DMS79 (cell line): ENCODE results near the gene CCDC196.
"Not testable (repeated sequence)": the region's sequence is repeated elsewhere in the genome, so short reads cannot be mapped to it uniquely, and the experiment has no call there.

Experiments used
- DNase-seq: peaks from one replicate; lab custom pipeline; 2025; lab: John Stamatoyannopoulos, UW

Gene CCDC196

DNA sequence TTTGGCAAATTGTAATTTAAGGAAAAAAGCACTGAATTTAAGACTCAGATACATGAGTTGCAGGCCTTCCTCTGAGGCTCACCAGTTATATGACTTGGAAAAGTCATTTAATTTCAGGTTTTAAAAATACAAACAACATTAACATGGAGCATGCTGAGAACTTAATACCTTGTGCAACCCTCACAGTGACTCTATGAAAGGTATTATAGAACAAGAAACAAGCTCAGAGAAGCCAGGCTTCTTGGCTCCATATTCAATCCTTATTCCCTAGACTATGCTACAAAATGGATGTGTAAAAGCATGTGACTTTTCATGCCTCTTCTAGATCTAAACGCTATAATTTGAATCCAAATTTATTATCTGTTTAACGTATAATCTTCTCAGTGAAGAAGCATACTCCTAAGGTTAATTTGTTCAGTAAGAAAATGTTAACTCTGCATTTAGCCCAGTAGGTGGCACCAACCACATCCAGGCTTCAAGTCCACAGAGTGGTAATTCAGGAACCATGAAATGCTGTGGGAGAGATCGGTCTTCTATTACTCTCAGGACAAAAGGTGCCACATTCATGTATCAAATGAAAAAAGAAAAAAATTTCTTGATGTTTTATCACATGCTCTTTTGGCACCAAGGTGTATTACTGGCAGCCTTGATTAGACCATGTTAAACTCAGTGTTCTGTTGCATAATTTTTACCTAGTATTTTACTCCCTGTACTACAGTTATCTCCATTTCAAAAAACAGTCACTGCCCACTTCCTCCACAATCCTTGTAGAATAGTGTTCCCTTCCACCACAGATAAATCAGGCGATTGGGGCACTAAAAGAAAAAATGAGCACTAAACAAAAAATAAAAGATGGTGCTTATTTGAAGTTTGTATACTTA lies 9.3 kb downstream of the CCDC196 start:
- DNase-seq = peak; percentile 48

DNA sequence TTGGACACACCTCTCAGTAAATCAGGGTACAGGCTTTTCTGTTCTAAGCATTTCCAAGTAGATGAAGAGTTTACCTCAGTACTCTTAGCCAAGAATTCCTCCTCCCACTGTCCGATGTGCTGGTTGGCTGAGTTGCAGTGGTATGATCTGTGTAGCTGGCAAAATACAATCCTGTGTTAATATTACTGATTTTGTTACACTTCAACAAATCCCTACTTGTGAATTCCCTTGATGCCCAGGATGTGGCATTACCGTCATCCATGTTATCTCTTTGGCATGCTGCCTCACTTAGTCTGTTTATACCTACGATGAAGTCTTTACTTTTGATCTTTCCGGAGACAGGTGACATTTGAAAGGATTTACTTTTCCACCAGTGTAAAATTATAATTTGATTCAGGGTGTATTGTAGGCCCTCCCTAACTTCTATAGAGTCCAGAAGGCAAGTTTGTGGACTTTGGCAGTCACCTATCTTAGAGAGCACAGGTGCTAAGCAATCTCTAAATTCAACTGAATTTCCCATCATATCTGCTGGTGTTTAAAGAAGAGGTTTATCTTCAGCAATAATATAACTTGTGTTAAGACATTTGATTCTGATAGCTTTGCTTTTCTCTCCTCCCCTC lies 10.1 kb downstream of the CCDC196 start:
- no peak for DNase-seq

DNA sequence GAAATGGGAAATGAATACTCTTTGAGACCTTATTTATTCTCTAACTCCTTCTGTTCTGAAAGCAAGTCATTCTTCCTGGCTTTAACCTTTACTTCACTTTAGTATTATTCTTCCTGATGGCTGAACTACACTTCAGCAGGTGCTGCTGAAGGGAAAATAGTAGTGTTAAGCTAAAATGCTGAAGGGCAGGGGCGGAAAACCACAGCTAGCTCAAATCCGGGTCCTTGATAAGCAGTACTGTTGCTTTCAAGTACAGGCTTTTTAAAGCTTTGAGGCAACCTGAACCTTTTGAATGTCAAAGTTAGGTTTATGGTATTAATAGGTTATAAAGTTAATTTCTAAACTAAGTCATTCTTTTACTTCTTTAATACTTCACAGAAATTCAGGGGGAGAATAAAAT lies 10.7 kb downstream of the CCDC196 start:
- DNase-seq = no peak

DNA sequence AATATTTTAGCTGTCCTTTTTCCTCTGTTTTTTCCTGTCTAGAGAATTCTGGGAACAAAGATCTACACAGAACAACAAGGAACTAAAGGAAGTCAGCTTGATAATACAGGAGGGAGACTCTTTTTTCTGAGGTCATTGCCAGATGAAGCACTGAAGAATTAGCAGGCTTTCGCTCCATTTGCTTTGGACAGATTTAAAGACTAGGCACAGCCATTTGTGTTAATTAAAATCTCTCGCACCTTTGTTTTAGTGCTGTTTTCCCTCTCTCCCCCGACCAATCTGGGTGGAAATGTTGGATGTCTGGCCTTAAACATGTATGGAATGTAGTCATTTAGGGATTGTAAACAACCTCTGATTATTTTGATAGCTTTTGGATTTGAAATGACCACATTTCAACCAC lies 12.1 kb downstream of the CCDC196 start:
- no peak for DNase-seq

DNA sequence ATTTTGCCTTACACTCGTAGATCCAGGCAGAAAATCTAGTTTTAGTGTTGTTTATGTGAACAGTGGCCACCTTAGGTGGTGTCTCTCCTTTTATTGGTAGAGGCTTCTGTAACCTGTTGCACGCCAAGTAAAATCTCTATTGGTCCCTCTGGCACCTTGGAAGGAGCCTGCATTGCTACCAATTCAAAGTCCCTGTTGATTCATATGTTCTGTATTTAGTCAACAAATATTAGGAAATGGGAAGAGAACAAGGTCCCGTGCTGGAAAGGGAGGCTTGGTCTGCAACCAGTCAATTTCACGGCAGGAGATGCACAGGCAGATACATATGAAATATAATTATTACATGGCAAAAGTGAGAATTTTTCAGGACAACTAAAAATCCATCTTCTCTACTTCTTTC lies 15.4 kb downstream of the CCDC196 start:
- no peak for DNase-seq

DNA sequence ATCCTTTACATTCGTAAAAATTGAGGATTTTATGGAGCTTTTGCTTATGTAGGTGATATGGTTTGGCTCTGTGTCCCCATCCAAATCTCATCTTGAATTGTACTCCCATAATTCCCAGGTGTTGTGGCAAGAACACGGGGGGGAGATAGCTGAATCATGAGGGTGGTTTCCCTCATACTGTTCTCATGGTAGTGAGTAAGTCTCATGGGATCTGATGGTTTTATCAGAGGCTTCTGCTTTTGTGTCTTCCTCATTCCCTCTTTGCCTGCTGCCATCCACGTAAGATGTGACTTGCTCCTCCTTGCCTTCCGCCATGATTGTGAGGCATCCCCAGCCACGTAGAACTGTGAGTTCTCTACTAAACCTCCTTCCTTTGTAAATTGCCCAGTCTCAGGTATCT lies 16.7 kb downstream of the CCDC196 start:
- DNase-seq = not testable (repeated sequence)

DNA sequence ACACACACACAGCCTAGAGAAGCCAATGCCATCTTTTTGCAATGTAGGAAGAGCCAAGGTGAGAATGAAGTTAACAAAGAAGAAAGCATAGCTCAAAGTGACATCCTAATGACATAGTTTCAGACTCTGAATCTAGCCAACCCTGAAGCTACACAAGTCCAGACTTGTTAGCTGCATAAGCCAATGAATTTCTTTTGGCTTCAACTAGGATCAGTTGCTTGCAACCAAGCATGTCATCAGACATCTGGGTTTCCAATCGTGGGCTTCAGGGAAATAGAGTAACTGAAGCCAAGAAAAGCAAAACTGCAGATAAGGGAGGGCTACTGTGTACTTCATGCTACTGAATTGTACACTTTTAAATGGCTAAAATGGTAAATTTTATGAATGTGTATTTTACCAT lies 17.4 kb downstream of the CCDC196 start:
- DNase-seq = peak; percentile 39

DNA sequence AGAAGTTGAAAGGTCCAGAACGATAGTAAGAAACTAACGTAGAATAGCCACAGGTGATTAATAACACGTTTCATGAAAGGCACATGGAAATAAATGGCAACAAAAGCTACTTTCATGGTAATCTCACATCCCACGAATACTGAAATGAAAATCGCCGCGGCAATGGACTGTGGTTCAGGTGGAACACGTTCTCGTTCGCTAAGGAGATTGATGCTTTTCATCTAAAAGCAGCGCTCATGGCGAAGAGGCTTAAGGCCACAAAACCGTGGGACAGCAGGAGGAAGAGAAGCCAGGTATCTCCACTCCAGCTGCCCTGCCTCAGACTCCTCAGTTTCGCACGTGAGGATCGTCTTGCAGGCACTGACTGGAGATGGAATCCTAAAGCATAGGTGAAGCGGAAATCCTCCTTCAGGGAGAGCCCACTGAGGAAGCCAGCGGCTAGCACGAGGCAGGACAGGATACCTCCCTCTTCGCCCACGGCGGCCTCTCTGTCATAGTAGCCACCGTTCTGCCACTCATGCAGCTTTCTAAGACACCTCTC lies 21.1 kb downstream of the CCDC196 start:
- DNase-seq = peak; percentile 88

DNA sequence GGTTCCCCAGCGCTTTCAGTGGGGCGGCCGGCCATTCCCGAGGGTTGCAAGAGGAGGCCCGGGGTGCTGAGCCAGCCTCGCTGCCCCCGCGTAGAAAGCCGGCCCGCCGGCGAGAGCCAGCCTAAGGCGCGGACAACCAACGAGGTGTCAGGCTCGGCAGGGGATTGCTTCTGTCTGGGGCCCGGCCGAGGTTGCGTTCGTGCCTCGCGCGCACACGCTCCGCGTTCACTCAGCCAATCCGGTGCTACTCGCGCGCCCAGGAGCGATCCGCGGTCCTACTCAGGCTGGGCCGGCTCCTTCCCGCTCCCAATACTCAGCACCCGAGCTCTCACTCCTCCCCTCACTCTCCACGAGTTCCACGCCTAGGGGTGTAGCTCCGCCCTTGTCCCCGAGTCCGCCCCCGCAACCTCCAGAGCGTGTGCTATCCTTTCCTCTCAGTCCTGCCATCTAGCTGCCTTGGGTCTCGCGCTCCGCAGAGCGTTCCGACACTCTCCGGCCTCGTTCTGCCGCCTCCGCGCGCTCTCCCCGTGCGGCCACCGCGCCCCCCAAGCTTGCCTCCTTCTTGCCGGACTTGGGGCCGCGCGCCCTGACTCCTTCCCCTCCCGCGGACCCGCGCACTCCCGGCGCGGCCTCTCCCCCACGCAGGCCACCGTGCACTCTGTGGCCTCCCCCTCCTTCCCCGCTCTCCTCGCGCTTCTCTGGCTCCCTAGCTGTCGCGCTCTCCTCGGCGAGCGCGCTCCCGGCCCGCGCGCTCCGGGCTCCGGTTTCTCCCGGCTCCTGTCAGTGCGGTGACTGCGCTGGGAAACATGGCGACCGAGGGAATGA lies 21.8 kb downstream of the CCDC196 start, which contains the start of gene GPHN:
GPHN (plus strand) TSS at position 426 of the 825 bp plus-strand sequence.
- peak; percentile 97 for DNase-seq

DNA sequence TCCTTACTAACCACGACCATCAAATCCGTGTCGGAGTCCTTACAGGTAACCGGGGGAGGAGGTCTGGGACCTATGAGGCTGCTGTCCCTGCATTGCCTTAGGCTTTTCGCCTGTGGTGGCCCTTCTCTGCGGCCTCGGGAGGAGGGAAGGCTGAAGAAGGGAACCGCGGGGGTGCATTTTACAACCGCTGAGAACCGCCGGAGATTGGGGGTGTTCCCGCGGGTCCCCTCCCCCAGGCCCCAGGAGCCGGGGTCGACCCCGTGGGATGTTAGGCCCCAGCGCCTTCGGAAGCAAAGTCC lies 22.3 kb downstream of the CCDC196 start:
- DNase-seq = no peak

DNA sequence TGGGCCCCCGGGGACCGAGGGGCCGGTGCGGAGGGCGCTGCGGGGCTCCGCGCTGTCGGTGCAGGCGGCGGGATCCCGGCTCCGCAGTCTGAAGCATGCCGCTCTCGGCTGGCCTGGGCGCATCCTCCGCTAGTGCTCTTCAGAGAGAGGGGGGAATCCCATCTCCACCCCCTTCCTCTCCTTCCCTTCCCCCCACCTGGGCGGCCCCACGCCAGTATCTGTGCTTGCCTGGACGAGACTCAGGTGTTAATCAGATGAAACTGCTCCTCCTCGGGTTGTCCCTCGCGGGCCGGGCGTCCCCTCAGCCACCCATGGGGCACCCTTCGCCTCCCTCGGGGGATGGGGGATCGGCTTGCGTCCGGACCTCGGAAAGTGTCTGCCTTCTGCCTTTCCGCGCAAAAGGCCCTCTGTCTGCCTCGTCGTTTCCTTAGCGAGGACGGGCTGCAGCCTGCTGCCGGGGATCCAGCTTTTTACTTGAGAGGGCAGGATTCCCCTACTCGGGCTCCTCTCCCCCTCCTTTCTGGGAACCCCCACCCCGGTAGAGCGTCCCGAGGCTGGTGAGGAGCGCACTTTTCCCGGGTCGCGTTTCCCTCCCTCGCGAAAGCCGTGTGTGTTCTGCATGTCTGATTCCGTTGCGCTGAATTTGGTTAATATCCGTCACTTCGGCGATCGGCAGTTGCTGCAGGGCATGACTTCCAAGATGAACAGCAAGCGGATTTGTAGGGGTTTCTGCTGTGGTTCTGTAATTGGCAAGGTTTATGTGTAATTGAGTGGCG lies 22.9 kb downstream of the CCDC196 start:
- peak; percentile 51 for DNase-seq

DNA sequence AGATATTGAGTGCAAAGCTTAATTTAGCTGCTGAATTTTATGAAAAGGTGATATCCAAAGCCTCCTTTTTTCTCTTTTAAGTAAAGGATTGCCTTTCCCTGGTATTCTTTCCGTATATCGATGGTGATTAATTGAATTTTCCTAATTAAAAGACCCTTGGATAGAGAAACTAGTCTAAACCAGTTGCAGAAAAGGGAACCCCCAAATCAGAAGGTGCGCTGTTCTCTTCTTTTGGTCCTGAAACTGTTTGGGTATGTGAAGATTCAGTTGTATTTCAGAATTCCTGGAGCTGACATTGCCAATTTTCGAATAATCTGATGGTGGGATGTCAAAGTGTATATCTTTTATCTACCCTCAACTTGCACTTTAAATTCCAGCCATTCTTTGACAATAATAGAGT lies 23.7 kb downstream of the CCDC196 start:
- no peak for DNase-seq

DNA sequence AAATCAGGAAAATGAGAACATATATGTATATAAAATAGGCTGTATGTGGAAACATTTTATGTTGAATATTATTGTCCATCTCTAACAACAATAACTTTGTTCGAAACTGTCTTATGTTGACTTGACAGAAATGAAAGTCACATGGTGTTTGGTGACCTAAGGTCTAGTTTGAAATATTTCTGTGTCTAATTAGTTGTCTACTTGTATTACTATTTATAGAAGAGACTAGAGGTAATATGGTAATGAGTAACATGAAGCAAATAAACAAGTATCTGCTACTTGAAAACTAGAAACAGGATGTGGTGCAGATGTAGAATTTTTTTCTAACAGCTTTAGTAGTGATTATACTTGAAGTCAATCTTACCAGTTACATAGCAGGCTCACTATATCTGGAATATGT lies 25.7 kb downstream of the CCDC196 start:
- no peak for DNase-seq

DNA sequence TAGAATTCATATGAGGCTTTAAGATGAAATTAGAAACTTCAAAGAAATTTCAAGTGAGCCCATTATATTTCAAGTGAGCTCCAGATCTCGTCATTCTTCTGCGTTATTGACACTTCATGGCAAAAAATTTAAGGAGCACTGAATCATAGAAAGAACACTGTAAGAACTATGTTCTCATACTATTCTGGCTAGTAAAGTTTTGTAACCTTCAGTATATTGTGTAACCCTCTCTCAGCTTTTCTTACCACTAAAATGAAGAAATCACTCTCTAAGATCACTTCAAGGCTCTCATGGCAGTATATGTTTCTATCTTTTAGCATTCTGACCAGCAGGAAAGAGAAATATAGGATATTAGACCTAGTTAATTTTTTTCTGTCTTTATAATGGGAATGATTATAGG lies 28.0 kb downstream of the CCDC196 start:
- DNase-seq = no peak

DNA sequence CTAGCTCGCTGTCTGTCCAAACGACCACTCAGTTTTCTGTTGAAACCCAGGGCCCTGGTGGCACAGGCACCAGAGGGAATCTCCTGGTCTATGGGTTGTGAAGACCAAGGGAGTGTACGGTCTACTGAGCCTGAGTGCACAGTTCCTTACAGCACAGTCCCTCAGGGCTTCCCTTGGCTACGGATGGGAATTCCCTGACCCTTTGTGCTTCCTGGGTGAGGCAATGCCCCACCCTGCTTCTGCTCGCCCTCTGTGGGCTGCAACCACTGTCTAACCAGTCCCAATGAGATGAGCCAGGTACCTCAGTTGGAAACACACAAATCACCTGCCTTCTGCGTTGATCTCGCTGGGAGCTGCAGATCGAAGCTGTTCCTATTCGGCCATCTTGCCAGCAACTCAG lies 44.4 kb downstream of the CCDC196 start:
- no peak for DNase-seq

DNA sequence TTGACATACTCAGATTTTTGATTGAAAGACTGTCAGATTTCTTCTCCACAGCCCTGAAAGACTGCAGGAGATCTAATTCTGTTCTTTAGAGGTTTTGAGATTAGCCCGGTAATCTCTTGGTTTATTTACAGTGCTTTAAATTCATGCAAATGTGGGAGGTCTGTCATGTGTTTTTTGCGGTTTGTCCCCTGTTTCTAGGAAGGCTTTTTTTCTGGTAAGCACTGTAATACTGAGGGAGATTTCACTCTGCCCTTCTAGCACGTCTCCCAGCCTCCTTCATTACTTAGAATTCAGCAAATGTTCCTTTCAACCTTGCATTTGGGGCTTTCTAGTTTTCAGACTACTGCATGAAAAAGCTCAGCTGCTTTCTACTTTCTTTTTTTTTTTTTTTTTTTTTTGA lies 52.9 kb downstream of the CCDC196 start:
- no peak for DNase-seq

DNA sequence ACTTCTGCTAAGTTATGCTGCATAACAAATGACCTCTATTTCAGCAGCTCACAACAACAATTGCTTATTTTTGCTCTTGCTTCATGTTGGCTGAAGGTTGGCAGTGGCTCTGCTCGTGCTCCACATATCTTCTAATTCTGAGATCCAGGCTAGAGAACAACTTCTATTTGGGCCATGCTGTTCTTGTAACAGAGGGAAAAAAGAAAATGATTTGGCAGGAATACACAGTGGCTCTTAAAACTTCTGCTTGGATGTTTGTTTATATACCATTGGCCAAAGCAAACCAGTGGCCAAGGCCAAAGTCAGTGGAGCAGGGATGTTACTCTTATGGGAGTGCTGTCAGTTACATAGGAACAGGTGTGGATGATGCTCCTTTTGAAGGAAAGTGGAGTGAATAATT lies 53.9 kb downstream of the CCDC196 start:
- DNase-seq = no peak

DNA sequence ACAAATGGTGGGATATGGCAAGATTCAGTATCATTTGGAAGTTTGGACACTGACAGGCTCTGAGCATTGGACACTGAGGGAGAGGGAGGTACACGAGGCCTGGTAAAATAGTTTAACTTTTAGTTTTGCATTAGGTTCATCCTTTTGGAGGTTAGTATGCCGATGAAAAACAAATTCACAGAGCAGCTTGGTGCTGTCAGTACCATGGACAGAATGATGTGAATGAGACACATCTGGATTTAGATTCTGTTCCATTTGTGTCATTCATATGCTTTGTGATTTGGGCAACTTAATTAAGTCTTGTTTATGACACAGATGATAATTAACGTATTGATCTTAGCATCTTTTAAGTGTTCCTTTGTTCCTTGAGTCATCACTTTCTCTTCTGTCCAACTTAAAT lies 55.5 kb downstream of the CCDC196 start:
- DNase-seq = no peak

DNA sequence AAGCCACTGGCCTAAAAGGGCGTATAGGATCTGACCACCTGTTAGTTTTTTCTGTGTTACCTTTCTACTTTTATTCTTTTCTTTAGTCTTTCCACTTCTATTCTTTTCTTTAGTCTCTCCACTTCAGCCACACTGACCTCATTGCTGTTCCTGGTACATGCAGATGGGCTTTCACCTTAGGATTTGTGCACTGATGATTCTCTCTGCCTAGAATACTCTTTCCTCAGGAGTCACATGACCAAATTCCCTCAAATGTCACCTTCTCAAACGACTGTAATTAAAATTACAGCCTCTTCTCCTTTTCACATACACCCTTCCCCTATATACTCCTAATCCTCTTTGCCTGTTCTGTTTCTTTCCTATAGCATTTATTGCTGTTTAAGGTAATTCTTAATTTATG lies 57.8 kb downstream of the CCDC196 start:
- peak; percentile 1 for DNase-seq

DNA sequence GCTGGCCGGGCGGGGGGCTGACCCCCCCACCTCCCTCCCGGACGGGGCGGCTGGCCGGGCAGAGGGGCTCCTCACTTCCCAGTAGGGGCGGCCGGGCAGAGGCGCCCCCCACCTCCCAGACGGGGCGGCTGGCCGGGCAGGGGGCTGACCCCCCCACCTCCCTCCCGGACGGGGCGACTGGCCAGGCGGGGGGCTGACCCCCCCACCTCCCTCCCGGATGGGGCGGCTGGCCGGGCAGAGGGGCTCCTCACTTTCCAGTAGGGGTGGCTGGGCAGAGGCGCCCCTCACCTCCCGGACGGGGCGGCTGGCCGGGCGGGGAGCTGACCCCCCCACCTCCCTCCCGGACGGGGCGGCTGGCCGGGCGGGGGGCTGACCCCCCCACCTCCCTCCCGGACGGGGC lies 59.0 kb downstream of the CCDC196 start:
- not testable (repeated sequence) for DNase-seq

DNA sequence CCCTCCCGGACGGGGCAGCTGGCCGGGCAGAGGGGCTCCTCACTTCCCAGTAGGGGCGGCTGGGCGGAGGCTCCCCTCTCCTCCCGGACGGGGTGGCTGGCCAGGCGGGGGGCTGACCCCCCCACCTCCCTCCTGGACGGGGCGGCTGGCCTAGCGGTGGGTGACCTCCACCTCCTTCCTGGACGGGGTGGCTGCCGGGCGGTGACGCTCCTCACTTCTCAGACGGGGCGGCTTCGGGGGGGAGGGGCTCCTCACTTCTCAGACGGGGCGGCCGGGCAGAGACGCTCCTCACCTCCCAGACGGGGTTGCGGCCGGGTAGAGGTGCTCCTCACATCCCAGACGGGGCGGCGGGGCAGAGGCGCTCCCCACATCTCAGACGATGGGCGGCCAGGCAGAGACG lies 59.6 kb downstream of the CCDC196 start:
- DNase-seq = not testable (repeated sequence)
